AG04449 (cell line): ENCODE results near the gene KANTR.

Experiments
- CTCF ChIA-PET: fragments of 350-600 bp; formaldehyde crosslinking; extraction: SDS; loops from one replicate; lab custom pipeline; 2021; ENCODE audit warnings: antibody characterized with exemption; lab: Yijun Ruan, JAX
- POLR2A ChIA-PET: fragments of 400-600, 350-600 bp; formaldehyde crosslinking; extraction: SDS; loops from one replicate; lab custom pipeline; 2020; ENCODE audit warnings: antibody characterized with exemption, inconsistent platforms; lab: Yijun Ruan, JAX
- DNase-seq: peaks from one replicate; pipeline ENCODE4 v3.0.0-alpha.2; 2010; ENCODE audit warnings: low read depth, low spot score
- H3K4me3 ChIP-seq: 2 replicates; pipeline ENCODE4 v1.5.1; 2011; ENCODE audit warnings: low read depth, mild to moderate bottlenecking, control low read depth, low read length
- TF ChIP-seq, protein P1 (sequence below): IDR thresholded peaks from one replicate; pipeline ENCODE4 v1.5.1; 2011; ENCODE audit warnings: mild to moderate bottlenecking, moderate library complexity, low read length, control low read depth, inconsistent platforms; ENCODE audit not compliant: insufficient read depth; ENCODE audit errors: missing control alignments

Gene KANTR, protein sequence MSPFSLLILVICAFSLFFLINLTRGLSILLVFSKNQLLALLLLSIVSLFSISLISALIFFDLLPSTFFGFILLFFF

DNA sequence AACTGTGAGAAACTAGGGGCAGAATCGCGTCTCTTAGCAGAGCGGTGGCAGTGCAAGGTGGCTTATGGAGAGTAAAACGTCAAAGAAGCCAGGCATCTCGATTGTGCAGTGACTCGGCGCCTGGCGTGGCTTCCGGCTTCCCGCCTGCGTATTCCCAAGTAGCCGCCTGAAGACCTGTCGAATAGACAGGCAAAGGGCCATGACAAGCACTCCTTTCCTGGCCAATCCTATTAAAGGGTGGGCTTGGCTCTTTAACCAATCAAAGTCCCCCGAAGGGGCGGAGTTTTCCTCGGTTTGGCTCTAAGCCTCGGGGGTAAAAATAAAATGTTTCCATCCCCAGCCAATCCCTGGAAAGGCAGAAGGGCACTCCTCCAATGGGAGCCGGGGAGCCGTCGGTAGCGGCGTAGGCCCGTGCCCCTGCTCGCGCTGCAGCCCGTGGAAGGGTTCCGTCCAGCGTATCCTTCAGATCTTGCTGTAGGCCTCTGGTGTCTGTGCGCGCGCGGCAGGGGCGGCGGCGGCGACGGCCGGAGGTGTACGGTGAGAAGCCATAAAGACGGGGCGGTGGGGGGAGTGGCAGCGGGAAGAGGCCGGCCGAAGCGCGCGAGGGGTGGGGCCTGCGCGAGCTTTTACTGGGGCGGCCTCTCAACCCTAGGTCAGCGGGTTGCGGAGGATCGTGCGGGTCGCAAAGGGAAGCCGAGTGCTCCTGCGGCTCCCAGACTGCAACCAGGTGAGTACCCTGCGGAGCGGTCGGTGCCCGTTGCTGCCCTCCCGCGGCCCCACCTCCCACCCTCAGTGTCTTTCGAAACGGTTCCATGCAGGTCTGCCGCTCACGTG lies at the start of gene KANTR:
TSS of gene KANTR (plus strand) at position 395 of the 834 bp plus-strand sequence. CDS start 30,131 bp downstream, outside the sequence.
- TF ChIP-seq, protein P1, sequence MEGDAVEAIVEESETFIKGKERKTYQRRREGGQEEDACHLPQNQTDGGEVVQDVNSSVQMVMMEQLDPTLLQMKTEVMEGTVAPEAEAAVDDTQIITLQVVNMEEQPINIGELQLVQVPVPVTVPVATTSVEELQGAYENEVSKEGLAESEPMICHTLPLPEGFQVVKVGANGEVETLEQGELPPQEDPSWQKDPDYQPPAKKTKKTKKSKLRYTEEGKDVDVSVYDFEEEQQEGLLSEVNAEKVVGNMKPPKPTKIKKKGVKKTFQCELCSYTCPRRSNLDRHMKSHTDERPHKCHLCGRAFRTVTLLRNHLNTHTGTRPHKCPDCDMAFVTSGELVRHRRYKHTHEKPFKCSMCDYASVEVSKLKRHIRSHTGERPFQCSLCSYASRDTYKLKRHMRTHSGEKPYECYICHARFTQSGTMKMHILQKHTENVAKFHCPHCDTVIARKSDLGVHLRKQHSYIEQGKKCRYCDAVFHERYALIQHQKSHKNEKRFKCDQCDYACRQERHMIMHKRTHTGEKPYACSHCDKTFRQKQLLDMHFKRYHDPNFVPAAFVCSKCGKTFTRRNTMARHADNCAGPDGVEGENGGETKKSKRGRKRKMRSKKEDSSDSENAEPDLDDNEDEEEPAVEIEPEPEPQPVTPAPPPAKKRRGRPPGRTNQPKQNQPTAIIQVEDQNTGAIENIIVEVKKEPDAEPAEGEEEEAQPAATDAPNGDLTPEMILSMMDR = no peak
- H3K4me3 ChIP-seq = peak within 1 kb of the TSS; percentile 72
- peak; percentile 68 for DNase-seq
- ChIA-PET CTCF (no interaction called here), POLR2A (interaction anchor here (0.6 kb wide), 1 partner anchor 25 kb away, joined by 5 read pairs; no protein-coding TSS in a partner anchor)

DNA sequence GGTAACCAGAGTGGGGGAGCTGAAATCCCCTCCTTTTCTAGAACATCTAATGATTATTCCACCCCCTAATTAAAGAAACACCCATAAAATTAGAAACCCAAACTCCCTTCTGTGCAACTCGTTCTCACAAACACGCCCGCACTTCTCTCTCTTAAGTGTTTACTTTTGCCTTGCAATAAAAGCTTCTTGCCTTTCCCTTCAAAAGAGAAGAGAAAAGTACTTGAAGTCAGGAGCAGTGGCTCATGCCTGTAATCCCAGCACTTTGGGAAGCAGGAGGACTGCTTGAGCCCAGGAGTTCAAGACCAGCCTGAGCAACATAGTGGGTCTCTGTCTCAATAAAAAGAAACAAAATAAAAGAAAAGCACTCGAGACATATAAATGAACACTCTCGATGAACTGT lies 48.9 kb upstream of the KANTR start:
- no peak for DNase-seq
- no peak overlapping the region for H3K4me3 ChIP-seq
- ChIA-PET POLR2A (no interaction called here), CTCF (interaction anchor here (1.1 to 1.2 kb wide), 2 partner anchors 10 to 63 kb away, joined by 3 read pairs; no protein-coding TSS in a partner anchor)
- TF ChIP-seq, protein P1 = no peak

DNA sequence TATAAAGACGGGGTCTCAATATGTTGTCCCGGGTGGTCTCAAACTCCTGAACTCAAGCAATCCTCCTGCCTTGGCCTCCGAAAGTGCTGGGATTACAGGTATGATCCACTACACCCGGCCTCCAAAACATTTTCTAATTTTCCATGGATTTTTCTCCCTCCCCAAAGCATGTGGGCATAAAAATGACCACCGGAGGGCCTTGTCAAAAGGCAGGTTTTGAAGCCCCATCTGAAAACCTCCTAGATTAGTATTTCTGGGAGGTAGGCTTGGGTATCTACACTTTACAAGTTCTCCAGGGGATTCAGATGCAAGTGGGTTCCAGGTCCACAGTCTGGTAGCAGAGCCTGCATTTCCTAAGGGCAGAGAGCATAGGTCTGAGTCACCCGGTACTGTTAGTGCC lies 46.7 kb upstream of the KANTR start:
- POLR2A ChIA-PET = no interaction called here
- DNase-seq = no peak
- TF ChIP-seq, protein P1 = peak; percentile 14
- H3K4me3 ChIP-seq = no peak overlapping the region
- CTCF ChIA-PET = no interaction called here

DNA sequence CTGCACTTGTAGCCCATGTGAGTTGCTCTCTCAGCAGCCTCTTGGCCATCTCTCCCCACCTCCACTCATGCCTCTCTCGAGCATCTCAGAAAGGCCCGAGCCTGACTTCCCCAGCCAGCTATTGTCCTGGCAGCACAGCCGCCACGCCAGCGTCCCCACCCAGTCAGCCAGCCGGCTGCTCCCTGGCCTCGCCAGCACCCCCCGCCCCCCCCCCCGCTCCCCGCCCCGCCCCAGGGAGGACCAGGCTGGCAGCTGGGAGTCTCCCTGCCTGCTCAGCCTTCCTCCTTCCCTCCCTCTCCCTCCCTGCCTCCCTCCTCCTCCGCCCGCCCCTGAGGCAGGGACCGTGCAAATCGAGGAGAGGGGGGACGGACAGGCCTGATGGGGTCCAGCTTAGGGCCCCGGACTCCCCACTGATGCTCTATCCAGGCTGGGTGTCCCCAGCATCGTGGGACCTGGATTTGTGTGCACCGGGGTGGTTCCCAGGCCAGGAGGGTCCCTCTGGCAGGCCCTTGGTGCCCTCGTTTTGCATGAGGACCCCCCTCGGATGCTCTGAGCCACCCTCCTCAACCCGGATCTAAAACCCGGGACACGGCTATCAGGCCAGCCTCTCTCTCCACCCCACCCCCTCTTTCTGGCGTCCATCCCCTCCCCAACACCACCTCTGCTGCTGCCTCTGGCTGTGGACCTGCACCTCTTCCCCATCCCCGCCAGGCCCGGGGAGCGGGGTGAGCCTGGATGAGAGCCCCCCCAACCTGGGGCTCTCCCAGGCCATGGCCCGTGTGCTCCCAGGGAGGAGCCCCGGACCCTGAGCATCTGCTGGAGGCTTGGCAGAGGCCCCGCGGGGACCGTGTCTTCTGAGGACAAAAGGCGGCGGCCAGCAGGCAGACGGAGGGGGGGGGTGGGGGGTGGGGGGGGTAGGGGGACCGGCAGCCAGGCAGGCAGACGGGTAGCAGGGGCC lies 45.5 kb upstream of the KANTR start, which contains the start of gene GPR173:
TSS of gene GPR173 (plus strand) at position 621 of the 958 bp plus-strand sequence. CDS start 27,833 bp downstream, outside the sequence.
- TF ChIP-seq, protein P1 = no peak
- ChIA-PET CTCF (interaction anchor here (1.1 kb wide), 1 partner anchor 22 kb away, joined by 3 read pairs; no protein-coding TSS in a partner anchor), POLR2A (interaction anchor here (0.5 to 0.7 kb wide), 3 partner anchors 9 to 54 kb away, joined by 3 read pairs; partner anchors contain the start of gene TSPYL2)
- DNase-seq = no peak
- peak within 1 kb of the TSS; percentile 67 for H3K4me3 ChIP-seq

DNA sequence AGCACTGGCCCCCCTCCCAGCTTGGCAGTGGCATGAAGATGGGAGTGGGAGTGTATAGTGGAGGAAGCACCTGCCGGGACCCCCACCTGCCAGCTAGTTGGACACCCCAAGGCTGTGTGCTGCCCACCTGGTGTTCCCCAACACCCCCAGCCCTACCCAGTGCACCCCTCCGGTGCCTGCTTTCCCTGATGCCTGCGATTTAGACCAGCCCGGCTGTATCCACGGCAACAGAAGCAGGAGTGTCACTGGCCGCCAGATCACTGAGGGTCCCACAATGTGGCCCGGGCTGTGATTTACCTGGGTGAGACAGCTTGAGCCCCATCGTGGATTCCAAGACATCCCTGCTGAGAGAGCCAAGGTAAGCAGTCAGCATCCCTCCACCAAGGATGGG lies 44.8 kb upstream of the KANTR start:
- ChIA-PET POLR2A (no interaction called here), CTCF (no interaction called here)
- H3K4me3 ChIP-seq = peak overlapping the region; percentile 67

More for the DNA sequence above, 44.8 kb upstream of the KANTR start:
- DNase-seq = no peak
- TF ChIP-seq, protein P1 = no peak
